RWPE2 (cell line): ENCODE data around the gene SSH2.
A peak's percentile ranks its signal among the peaks of the same experiment; 100 is the strongest.

Experiments
- ATAC-seq: fragments of 200-7000 bp; cut with Tn5 transposase; 3 replicates; pipeline ENCODE4 v1.9.1; 2021; ENCODE audit warnings: low read depth
- DNase-seq: peaks from one replicate; pipeline ENCODE4 v3.0.0-alpha.2; 2020; ENCODE audit warnings: low spot score
- H3K27ac ChIP-seq: fragments of 450-650 bp; 2 replicates; pipeline ENCODE4 v1.5.1; 2017; ENCODE audit warnings: mild to moderate bottlenecking; ENCODE audit not compliant: poor library complexity, severe bottlenecking
- H3K27me3 ChIP-seq: fragments of 250-450 bp; sonication (Bioruptor Pico); 2 replicates; pipeline ENCODE4 v1.5.1; 2021; ENCODE audit warnings: mild to moderate bottlenecking, moderate library complexity; ENCODE audit not compliant: insufficient read depth, poor library complexity, severe bottlenecking
- H3K36me3 ChIP-seq: fragments of 250-450 bp; sonication (Bioruptor Pico); 2 replicates; pipeline ENCODE4 v1.5.1; 2020; ENCODE audit warnings: low read depth, mild to moderate bottlenecking, moderate library complexity
- H3K4me1 ChIP-seq: fragments of 250-450 bp; sonication (Bioruptor Pico); 2 replicates; pipeline ENCODE4 v1.5.1; 2021; ENCODE audit warnings: mild to moderate bottlenecking, moderate library complexity; ENCODE audit not compliant: insufficient read depth, poor library complexity, severe bottlenecking
- H3K4me3 ChIP-seq: fragments of 250-450 bp; sonication (Bioruptor Pico); 2 replicates; pipeline ENCODE4 v1.5.1; 2021; ENCODE audit warnings: mild to moderate bottlenecking, moderate library complexity; ENCODE audit not compliant: severe bottlenecking
- H3K9me3 ChIP-seq: fragments of 250-450 bp; sonication (Bioruptor Pico); 2 replicates; pipeline ENCODE4 v1.5.1; 2021; ENCODE audit warnings: mild to moderate bottlenecking, moderate library complexity; ENCODE audit not compliant: severe bottlenecking
- TF ChIP-seq, protein P1 (sequence below): fragments of 450-650 bp; IDR thresholded peaks from one replicate; pipeline ENCODE4 v1.5.1; 2017; ENCODE audit warnings: mild to moderate bottlenecking, moderate library complexity; ENCODE audit not compliant: poor library complexity, severe bottlenecking

SSH2 gene

GRCh38 chr17:29614349-29615047, 315.5 kb downstream of the SSH2 start:
- no peak overlapping the region for H3K4me3 ChIP-seq
- DNase-seq (no peak), ATAC-seq (no peak)
- peaks cover 6% of the 10 kb centered on the region for H3K27me3 ChIP-seq
- no peak overlapping the region for H3K27ac ChIP-seq
- no peaks in the 10 kb centered on the region for H3K36me3 ChIP-seq
- H3K9me3 ChIP-seq = no peaks in the 10 kb centered on the region
- H3K4me1 ChIP-seq = no peaks in the 10 kb centered on the region
- TF ChIP-seq, protein P1, sequence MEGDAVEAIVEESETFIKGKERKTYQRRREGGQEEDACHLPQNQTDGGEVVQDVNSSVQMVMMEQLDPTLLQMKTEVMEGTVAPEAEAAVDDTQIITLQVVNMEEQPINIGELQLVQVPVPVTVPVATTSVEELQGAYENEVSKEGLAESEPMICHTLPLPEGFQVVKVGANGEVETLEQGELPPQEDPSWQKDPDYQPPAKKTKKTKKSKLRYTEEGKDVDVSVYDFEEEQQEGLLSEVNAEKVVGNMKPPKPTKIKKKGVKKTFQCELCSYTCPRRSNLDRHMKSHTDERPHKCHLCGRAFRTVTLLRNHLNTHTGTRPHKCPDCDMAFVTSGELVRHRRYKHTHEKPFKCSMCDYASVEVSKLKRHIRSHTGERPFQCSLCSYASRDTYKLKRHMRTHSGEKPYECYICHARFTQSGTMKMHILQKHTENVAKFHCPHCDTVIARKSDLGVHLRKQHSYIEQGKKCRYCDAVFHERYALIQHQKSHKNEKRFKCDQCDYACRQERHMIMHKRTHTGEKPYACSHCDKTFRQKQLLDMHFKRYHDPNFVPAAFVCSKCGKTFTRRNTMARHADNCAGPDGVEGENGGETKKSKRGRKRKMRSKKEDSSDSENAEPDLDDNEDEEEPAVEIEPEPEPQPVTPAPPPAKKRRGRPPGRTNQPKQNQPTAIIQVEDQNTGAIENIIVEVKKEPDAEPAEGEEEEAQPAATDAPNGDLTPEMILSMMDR = no peak

DNA sequence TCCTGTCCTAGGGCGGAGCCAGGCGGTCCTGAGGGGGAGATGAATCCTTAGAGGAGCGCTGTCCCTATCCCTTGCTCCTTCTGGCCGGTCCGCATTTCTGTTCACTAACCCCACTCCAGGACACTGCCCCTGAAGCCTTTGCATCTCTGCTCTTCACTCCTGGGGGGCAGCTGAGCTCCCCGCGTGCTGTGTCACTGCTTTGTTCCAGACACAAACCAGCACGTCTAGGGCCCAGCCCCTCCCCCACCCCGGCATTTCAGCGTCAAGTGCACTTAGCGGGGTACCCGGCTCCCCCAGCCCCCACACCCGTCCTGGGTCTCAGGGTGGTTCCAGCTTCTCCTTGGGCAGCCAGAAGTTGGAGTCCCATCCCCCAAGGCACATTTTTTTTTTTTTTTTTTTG, 316.2 kb downstream of the SSH2 start:
- no peaks in the 10 kb centered on the region for H3K4me1 ChIP-seq
- H3K36me3 ChIP-seq = no peaks in the 10 kb centered on the region
- no peak overlapping the region for H3K27ac ChIP-seq
- DNase-seq (no peak), ATAC-seq (no peak)
- TF ChIP-seq, protein P1 = no peak
- no peak overlapping the region for H3K4me3 ChIP-seq
- peaks cover 6% of the 10 kb centered on the region for H3K27me3 ChIP-seq
- no peaks in the 10 kb centered on the region for H3K9me3 ChIP-seq

DNA sequence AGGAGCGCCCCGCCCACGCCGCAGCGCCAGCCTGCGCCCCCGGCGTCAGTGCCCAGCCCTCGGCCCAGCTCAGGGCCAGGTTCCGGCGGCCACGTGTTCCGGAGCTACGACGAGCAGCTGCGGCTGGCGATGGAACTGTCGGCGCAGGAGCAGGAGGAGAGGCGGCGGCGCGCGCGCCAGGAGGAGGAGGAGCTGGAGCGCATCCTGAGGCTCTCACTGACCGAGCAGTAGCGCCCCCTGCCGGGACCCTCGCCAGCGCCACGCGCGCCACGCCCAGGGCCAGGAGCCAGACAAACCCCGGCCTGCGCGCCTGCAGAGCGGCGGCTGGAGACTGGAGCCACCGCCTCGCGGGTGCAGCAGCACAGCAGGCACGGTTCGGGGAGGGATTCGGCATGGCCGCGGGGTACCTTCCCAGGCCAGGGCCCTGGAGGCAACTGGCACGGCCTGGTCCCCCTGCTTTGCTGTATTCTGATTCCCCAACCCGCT, 316.6 kb downstream of the SSH2 start:
- no peaks in the 10 kb centered on the region for H3K4me1 ChIP-seq
- H3K36me3 ChIP-seq = no peaks in the 10 kb centered on the region
- H3K4me3 ChIP-seq = no peak overlapping the region
- no peaks in the 10 kb centered on the region for H3K9me3 ChIP-seq
- DNase-seq (peak; percentile 61), ATAC-seq (no peak)
- no peak overlapping the region for H3K27ac ChIP-seq
- peaks cover 6% of the 10 kb centered on the region for H3K27me3 ChIP-seq
- TF ChIP-seq, protein P1 = peak; percentile 38

DNA sequence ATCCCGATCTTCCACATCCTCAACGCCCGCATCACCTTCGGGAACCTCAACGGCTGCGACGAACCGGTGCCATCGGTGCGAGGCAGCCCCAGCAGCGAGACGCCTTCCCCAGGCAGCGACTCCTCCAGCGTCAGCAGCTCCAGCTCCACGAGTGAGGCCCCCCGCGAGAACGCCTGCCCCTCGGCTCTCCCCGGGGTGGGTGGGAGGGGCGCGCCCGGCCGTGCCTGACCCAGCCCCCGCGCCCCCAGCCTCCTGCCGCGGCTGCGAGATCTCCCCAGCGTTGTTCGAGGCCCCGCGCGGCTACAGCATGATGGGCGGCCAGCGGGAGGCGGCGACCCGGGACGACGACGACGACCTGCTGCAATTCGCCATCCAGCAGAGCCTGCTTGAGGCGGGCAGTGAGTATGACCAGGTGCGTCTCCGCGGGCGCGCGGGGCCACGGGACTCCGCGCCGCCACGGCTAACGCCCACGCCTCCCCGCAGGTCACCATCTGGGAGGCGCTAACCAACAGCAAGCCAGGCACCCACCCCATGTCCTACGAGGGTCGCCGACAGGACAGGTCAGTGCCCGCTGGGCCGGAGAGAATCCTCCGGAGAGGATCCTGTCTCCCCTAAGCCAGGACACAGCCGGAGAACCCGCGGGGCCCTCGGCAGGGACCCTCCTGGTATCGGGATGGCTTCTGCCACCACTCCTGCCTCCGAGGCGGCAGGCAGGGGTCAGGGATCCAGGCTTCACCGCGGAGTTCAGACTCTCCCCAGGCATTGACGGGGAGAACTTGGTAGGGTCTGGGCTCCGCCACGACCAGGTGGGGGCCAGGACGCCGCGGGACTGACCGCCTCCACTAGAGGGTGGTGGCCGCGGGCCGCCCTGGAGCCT, 317.4 kb downstream of the SSH2 start:
- TF ChIP-seq, protein P1 = no peak
- peaks cover 6% of the 10 kb centered on the region for H3K27me3 ChIP-seq
- no peak overlapping the region for H3K27ac ChIP-seq
- no peaks in the 10 kb centered on the region for H3K9me3 ChIP-seq
- no peaks in the 10 kb centered on the region for H3K36me3 ChIP-seq
- no peak for ATAC-seq
- no peaks in the 10 kb centered on the region for H3K4me1 ChIP-seq
- no peak overlapping the region for H3K4me3 ChIP-seq
- DNase-seq = peak; percentile 61

GRCh38 chr17:29612094-29612403, 318.0 kb downstream of the SSH2 start:
- no peaks in the 10 kb centered on the region for H3K9me3 ChIP-seq
- ATAC-seq = no peak
- TF ChIP-seq, protein P1 = no peak

More at GRCh38 chr17:29612094-29612403, 318.0 kb downstream of the SSH2 start:
- no peak overlapping the region for H3K27ac ChIP-seq
- H3K4me1 ChIP-seq = no peaks in the 10 kb centered on the region
- DNase-seq = peak; percentile 50
- peaks cover 6% of the 10 kb centered on the region for H3K27me3 ChIP-seq
- H3K4me3 ChIP-seq = no peak overlapping the region
- no peaks in the 10 kb centered on the region for H3K36me3 ChIP-seq
